HEK293 (cell line): ENCODE results near the gene TYROBP.
A peak's percentile ranks its signal among the peaks of the same experiment; 100 is the strongest.

ENCODE experiments used
- CTCF ChIA-PET: fragments of 350-600 bp; formaldehyde crosslinking; extraction: SDS; loops from one replicate; lab custom pipeline; 2021; ENCODE audit warnings: antibody characterized with exemption; lab: Yijun Ruan, JAX
- POLR2A ChIA-PET: fragments of 300-600 bp; formaldehyde crosslinking; extraction: SDS; loops from one replicate; lab custom pipeline; 2020; ENCODE audit warnings: antibody characterized with exemption, inconsistent platforms; lab: Yijun Ruan, JAX
- H3K27ac ChIP-seq: fragments of 200-500 bp; sonication (Bioruptor generic); 2 replicates; pipeline ENCODE4 v1.5.1; 2014; ENCODE audit warnings: low read depth, low read length, control low read depth, inconsistent platforms; ENCODE audit errors: extremely low read depth
- H3K36me3 ChIP-seq, 2 experiments: fragments of 200-500 bp in 1 of 2; sonication (Bioruptor generic) in 1 of 2; 1 replicate in 1 of 2; 2 replicates in 1 of 2; pipeline ENCODE4 v1.5.1; 2014 to 2017; ENCODE audit warnings: inconsistent platforms in 2 of 2, low read length in 2 of 2; ENCODE audit not compliant: control insufficient read depth in 2 of 2, insufficient read depth in 1 of 2
- H3K4me1 ChIP-seq: fragments of 200-500 bp; sonication (Bioruptor generic); 2 replicates; pipeline ENCODE4 v1.5.1; 2014; ENCODE audit warnings: mild to moderate bottlenecking, low read length, inconsistent platforms; ENCODE audit not compliant: control insufficient read depth, insufficient read depth
- H3K4me3 ChIP-seq: 2 replicates; pipeline ENCODE4 v1.5.1; 2011; ENCODE audit warnings: low read depth, mild to moderate bottlenecking, control low read depth, low read length, moderate library complexity
- H3K9me3 ChIP-seq: fragments of 200-500 bp; sonication (Bioruptor generic); 2 replicates; pipeline ENCODE4 v1.5.1; 2014; ENCODE audit warnings: low read depth, low read length, inconsistent platforms; ENCODE audit not compliant: control insufficient read depth, insufficient read depth
- CTCF ChIP-seq: fragments of 450-650 bp; formaldehyde crosslinking; IDR thresholded peaks from 2 replicates; pipeline ENCODE4 v1.5.1; 2016; ENCODE audit warnings: missing biosample characterization, missing genetic modification characterization
- GLIS1 ChIP-seq: fragments of 450-650 bp; formaldehyde crosslinking; IDR thresholded peaks from 2 replicates; pipeline ENCODE4 v1.5.1; 2016; ENCODE audit warnings: missing biosample characterization, missing genetic modification characterization
- INSM2 ChIP-seq: fragments of 450-650 bp; formaldehyde crosslinking; IDR thresholded peaks from 2 replicates; pipeline ENCODE4 v1.5.1; 2016; ENCODE audit warnings: missing biosample characterization, missing genetic modification characterization
- KLF10 ChIP-seq: fragments of 450-650 bp; IDR thresholded peaks from 2 replicates; pipeline ENCODE4 v1.5.1; 2018; ENCODE audit warnings: missing biosample characterization, mild to moderate bottlenecking, missing genetic modification characterization
- KLF9 ChIP-seq: fragments of 450-650 bp; formaldehyde crosslinking; IDR thresholded peaks from 2 replicates; pipeline ENCODE4 v1.5.1; 2016; ENCODE audit warnings: missing biosample characterization, missing genetic modification characterization, low read depth
- MYNN ChIP-seq: fragments of 450-650 bp; formaldehyde crosslinking; IDR thresholded peaks from 2 replicates; pipeline ENCODE4 v1.5.1; 2016; ENCODE audit warnings: missing biosample characterization, missing genetic modification characterization, borderline replicate concordance
- PRDM6 ChIP-seq: fragments of 450-650 bp; formaldehyde crosslinking; IDR thresholded peaks from 2 replicates; pipeline ENCODE4 v1.5.1; 2017; ENCODE audit warnings: missing biosample characterization, missing genetic modification characterization
- REPIN1 ChIP-seq: fragments of 450-650 bp; formaldehyde crosslinking; IDR thresholded peaks from 2 replicates; pipeline ENCODE4 v1.5.1; 2017; ENCODE audit warnings: missing biosample characterization, missing genetic modification characterization, low read depth
- REST ChIP-seq: fragments of 450-650 bp; formaldehyde crosslinking; IDR thresholded peaks from 2 replicates; pipeline ENCODE4 v1.5.1; 2016; ENCODE audit warnings: missing biosample characterization, missing genetic modification characterization
- TCF7L2 ChIP-seq: IDR thresholded peaks from 2 replicates; pipeline ENCODE4 v1.6.1; 2011; ENCODE audit warnings: low read depth, mild to moderate bottlenecking, inconsistent platforms, low read length, moderate library complexity, borderline replicate concordance
- YY1 ChIP-seq: fragments of 450-650 bp; formaldehyde crosslinking; IDR thresholded peaks from 2 replicates; pipeline ENCODE4 v1.5.1; 2018; ENCODE audit warnings: missing biosample characterization, missing genetic modification characterization
- ZBTB10 ChIP-seq: fragments of 450-650 bp; formaldehyde crosslinking; IDR thresholded peaks from 2 replicates; pipeline ENCODE4 v1.5.1; 2016; ENCODE audit warnings: missing biosample characterization, missing genetic modification characterization
- ZBTB48 ChIP-seq: fragments of 450-650 bp; formaldehyde crosslinking; IDR thresholded peaks from 2 replicates; pipeline ENCODE4 v1.5.1; 2016; ENCODE audit warnings: missing biosample characterization, missing genetic modification characterization
- ZFP37 ChIP-seq: fragments of 450-650 bp; formaldehyde crosslinking; IDR thresholded peaks from 2 replicates; pipeline ENCODE4 v1.5.1; 2016; ENCODE audit warnings: missing biosample characterization, missing genetic modification characterization
- ZNF155 ChIP-seq: fragments of 450-650 bp; formaldehyde crosslinking; IDR thresholded peaks from 2 replicates; pipeline ENCODE4 v1.5.1; 2016; ENCODE audit warnings: missing biosample characterization, missing genetic modification characterization
- ZNF23 ChIP-seq: fragments of 450-650 bp; formaldehyde crosslinking; IDR thresholded peaks from 2 replicates; pipeline ENCODE4 v1.5.1; 2016; ENCODE audit warnings: missing biosample characterization, missing genetic modification characterization, borderline replicate concordance
- ZNF248 ChIP-seq: fragments of 450-650 bp; formaldehyde crosslinking; IDR thresholded peaks from 2 replicates; pipeline ENCODE4 v1.5.1; 2017; ENCODE audit warnings: missing biosample characterization, missing genetic modification characterization
- ZNF26 ChIP-seq: fragments of 450-650 bp; formaldehyde crosslinking; IDR thresholded peaks from 2 replicates; pipeline ENCODE4 v1.5.1; 2016; ENCODE audit warnings: missing biosample characterization, missing genetic modification characterization
- ZNF501 ChIP-seq: fragments of 450-650 bp; formaldehyde crosslinking; IDR thresholded peaks from 2 replicates; pipeline ENCODE4 v1.5.1; 2016; ENCODE audit warnings: missing biosample characterization, missing genetic modification characterization
- ZNF549 ChIP-seq: fragments of 450-650 bp; IDR thresholded peaks from 2 replicates; pipeline ENCODE4 v1.5.1; 2018; ENCODE audit warnings: missing biosample characterization, missing genetic modification characterization, mild to moderate bottlenecking, inconsistent platforms, moderate library complexity
- ZNF658 ChIP-seq: fragments of 450-650 bp; formaldehyde crosslinking; IDR thresholded peaks from 2 replicates; pipeline ENCODE4; 2016; ENCODE audit warnings: missing biosample characterization, missing genetic modification characterization
- ZNF837 ChIP-seq: fragments of 450-650 bp; formaldehyde crosslinking; IDR thresholded peaks from 2 replicates; pipeline ENCODE4 v1.5.1; 2016; ENCODE audit warnings: missing biosample characterization, missing genetic modification characterization

Gene TYROBP

GRCh38 chr19:35882114-35882832, 25.8 kb downstream of the TYROBP start (continued):
- TF ChIP-seq REST (tag by site-specific recombination) (peak; percentile 97), CTCF (tag by site-specific recombination) (peak; percentile 53; the same call in 1 of the 2 replicates)

- CTCF ChIA-PET: interaction anchor here (0.6 to 8.8 kb wide), 7 partner anchors 11 to 96 kb away, joined by 3 to 185 read pairs (median 3); partner anchors contain the start of gene APLP1
- Histone ChIP-seq H3K27ac (no peak overlapping the region), H3K36me3 (peaks cover 0 to 12% of the 10 kb centered on the region in 2 experiments; a peak in 2 of 3 replicates), H3K4me3 (no peak overlapping the region), H3K4me1 (peaks cover 7% of the 10 kb centered on the region), H3K9me3 (no peaks in the 10 kb centered on the region; the same call in 1 of the 2 replicates)
- POLR2A ChIA-PET: interaction anchor here (0.5 to 1.9 kb wide), 10 partner anchors 11 to 235 kb away, joined by 3 to 25 read pairs (median 3); partner anchors contain the start of genes APLP1, LIN37, NFKBID and POLR2I
- no peak for TF ChIP-seq MYNN (tag by site-specific recombination)
- TF ChIP-seq ZNF837: no peak
- TF ChIP-seq ZNF658: no peak
- TF ChIP-seq ZNF155 (tag by site-specific recombination): no peak
- TF ChIP-seq TCF7L2: no peak
- peak; percentile 98 for TF ChIP-seq KLF10 (tag by site-specific recombination)
- TF ChIP-seq ZNF248 (tag by site-specific recombination): no peak
- peak; percentile 98 for TF ChIP-seq KLF9 (tag by site-specific recombination)
- TF ChIP-seq PRDM6 (tag by site-specific recombination): no peak
- TF ChIP-seq ZNF549 (tag by site-specific recombination): no peak
- no peak for TF ChIP-seq YY1
- TF ChIP-seq ZNF26 (tag by site-specific recombination): no peak
- TF ChIP-seq INSM2: peak; percentile 75; the same call in 1 of the 2 replicates
- no peak for TF ChIP-seq ZNF23 (tag by site-specific recombination)
- peak; percentile 95 for TF ChIP-seq ZBTB48 (tag by site-specific recombination)
- peak; percentile 95 for TF ChIP-seq ZBTB10 (tag by site-specific recombination)
- peak; percentile 88 for TF ChIP-seq GLIS1 (tag by site-specific recombination)
- peak; percentile 89 for TF ChIP-seq ZFP37 (tag by site-specific recombination)
- 0 out of 2 replicates have a peak, but pooled peaks have one; percentile 56 for TF ChIP-seq REPIN1 (tag by site-specific recombination)
- peak; percentile 90 for TF ChIP-seq ZNF501
Observed at GRCh38 chr19:35879770-35880317, 28.3 kb downstream of the TYROBP start.
